Adipocyte (in vitro differentiated cells): ENCODE results near the gene SPRY1.
A peak's percentile ranks its signal among the peaks of the same experiment; 100 is the strongest.

Experiments
- DNase-seq: peaks from one replicate; pipeline ENCODE4 v3.0.0-alpha.2; 2015; ENCODE audit warnings: low read depth
- H3K27me3 ChIP-seq: replicated peaks from 2 replicates; pipeline ENCODE4 v1.7.0; 2013; ENCODE audit warnings: mild to moderate bottlenecking, low read length, moderate library complexity; ENCODE audit not compliant: control insufficient read depth, insufficient read depth
- H3K36me3 ChIP-seq: 2 replicates; pipeline ENCODE4 v1.7.0; 2013; ENCODE audit warnings: low read length, mild to moderate bottlenecking, moderate library complexity; ENCODE audit not compliant: control insufficient read depth, insufficient read depth, severe bottlenecking
- H3K4me1 ChIP-seq: 2 replicates; pipeline ENCODE4 v1.7.0; 2013; ENCODE audit warnings: mild to moderate bottlenecking, low read length, moderate library complexity; ENCODE audit not compliant: control insufficient read depth, insufficient read depth
- H3K4me3 ChIP-seq: 2 replicates; pipeline ENCODE4 v1.7.0; 2013; ENCODE audit warnings: mild to moderate bottlenecking, low read length, moderate library complexity
- H3K9ac ChIP-seq: 2 replicates; pipeline ENCODE4 v1.7.0; 2013; ENCODE audit warnings: mild to moderate bottlenecking, low read length, moderate library complexity
- H3K9me3 ChIP-seq: 2 replicates; pipeline ENCODE4 v1.7.0; 2013; ENCODE audit warnings: mild to moderate bottlenecking, low read length, moderate library complexity; ENCODE audit not compliant: control insufficient read depth

The SPRY1 gene

DNA sequence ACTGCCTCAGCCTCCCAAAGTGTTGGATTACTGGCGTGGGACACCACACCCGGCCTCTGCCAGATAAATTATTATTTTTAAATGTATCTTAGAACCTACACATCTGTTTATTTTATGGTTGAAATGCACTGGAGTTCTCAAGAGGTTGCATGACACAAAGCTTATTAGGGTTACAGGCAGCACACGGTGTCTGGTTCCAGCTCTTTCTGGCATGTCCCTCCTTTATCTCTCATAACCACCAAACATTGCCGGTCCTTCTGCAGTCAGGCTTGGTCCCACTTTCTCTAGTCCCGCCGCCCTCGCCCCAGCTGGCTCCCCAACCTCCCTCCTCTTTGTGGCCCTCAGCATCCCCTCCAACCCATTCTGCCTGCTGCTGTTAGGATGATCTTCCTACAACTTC lies 39.7 kb upstream of the SPRY1 start:
- no peaks in the 10 kb centered on the region for H3K36me3 ChIP-seq
- no peak for DNase-seq
- H3K9me3 ChIP-seq = peaks cover 2% of the 10 kb centered on the region
- peaks cover 15% of the 10 kb centered on the region for H3K4me1 ChIP-seq
- no peak overlapping the region for H3K4me3 ChIP-seq
- no peak overlapping the region for H3K9ac ChIP-seq
- H3K27me3 ChIP-seq = no peaks in the 10 kb centered on the region

DNA sequence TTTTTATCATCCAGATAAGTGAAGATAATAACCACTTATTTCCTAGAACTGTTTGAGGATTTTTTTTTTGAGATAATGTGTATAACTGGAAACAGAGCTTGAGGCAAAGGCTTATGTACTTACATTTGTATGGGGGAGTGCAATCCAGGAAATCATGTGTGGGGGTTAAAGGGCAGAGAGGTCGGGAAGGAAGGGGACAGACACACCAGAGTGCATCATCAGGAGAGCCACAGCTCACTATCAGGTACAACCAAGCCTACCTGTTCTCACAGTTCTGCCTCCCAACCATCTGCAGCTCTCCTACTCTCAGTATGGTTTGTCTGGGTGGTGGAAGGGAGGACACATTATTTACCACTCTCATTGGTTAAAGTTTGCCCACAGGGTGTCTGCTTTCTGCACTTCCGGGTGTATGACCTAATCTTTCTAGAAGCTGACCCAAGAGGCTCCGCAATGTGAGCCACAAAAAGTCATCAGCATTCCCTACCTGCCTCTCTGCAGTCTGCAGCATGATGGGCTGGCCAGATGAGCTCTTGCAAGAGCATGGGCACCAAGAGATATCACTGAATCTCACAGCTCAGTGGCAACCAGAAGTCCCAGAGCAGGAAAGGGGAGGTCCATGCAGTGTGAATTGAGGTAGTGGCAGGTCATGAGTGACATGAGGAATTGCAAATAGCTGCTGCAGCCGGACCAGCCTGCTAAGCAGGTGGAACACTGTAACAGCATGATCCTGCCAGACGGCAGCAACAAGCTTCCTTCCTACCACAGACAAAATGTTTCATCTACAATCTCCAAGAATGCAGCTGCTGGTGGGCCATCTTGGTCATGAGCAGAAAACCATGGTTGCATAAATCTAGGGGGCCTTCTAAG lies 36.9 kb upstream of the SPRY1 start:
- H3K9me3 ChIP-seq = peaks cover 7% of the 10 kb centered on the region
- no peak overlapping the region for H3K4me3 ChIP-seq
- no peaks in the 10 kb centered on the region for H3K36me3 ChIP-seq
- H3K4me1 ChIP-seq = peaks cover 8% of the 10 kb centered on the region
- H3K27me3 ChIP-seq = no peaks in the 10 kb centered on the region
- DNase-seq = no peak
- H3K9ac ChIP-seq = no peak overlapping the region

GRCh38 chr4:123361195-123361861 lies 35.3 kb upstream of the SPRY1 start:
- H3K27me3 ChIP-seq = no peaks in the 10 kb centered on the region
- peak overlapping the region; percentile 58 for H3K9ac ChIP-seq
- peak; percentile 92 for DNase-seq
- H3K4me1 ChIP-seq = peaks cover 8% of the 10 kb centered on the region
- H3K36me3 ChIP-seq = no peaks in the 10 kb centered on the region
- peaks cover 7% of the 10 kb centered on the region for H3K9me3 ChIP-seq
- H3K4me3 ChIP-seq = no peak overlapping the region

DNA sequence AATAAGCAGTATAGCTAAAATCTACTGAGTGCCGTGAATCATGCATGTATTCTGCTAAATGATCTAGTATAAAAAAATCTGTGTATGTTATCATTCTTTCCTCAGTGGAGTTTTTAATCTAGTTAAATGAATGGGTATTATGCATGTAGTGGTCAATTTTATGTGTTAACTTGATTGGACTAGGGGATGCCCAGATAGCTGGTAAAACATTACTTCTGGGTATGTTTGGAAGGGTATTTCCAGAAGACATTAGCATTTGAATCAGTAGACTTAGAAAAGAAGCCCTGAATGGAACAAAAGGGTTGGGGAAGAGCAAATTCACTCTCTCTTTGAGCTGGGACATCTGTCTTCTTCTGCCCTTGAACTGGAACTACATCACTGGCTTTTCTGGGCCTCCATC lies 34.5 kb upstream of the SPRY1 start:
- H3K27me3 ChIP-seq = no peaks in the 10 kb centered on the region
- no peaks in the 10 kb centered on the region for H3K36me3 ChIP-seq
- peaks cover 7% of the 10 kb centered on the region for H3K9me3 ChIP-seq
- H3K4me3 ChIP-seq = no peak overlapping the region
- peaks cover 8% of the 10 kb centered on the region for H3K4me1 ChIP-seq
- H3K9ac ChIP-seq = peak overlapping the region; percentile 58
- no peak for DNase-seq

DNA sequence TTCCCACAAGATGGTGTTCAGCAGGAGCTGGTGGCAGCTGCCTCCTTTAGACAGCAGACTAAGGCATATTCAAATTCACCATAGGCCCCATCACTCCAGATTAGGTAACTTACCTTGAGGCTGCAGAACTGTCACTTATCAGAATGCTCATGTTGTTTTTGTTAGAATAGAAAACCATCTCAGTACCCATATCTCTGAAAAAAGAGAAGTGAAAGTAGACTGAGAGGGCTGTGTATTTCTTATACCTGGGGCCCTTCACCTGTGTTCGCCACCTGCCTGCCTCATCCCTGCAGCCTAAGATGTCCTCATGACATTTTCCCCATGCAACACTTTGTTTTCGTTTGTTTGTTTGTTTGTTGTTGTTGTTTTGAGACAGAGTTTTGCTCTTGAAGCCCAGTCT lies 32.9 kb upstream of the SPRY1 start:
- Histone ChIP-seq H3K27me3 (no peaks in the 10 kb centered on the region), H3K36me3 (no peaks in the 10 kb centered on the region), H3K4me1 (peaks cover 8% of the 10 kb centered on the region), H3K9ac (no peak overlapping the region), H3K9me3 (peaks cover 7% of the 10 kb centered on the region), H3K4me3 (no peak overlapping the region)
- DNase-seq = no peak

DNA sequence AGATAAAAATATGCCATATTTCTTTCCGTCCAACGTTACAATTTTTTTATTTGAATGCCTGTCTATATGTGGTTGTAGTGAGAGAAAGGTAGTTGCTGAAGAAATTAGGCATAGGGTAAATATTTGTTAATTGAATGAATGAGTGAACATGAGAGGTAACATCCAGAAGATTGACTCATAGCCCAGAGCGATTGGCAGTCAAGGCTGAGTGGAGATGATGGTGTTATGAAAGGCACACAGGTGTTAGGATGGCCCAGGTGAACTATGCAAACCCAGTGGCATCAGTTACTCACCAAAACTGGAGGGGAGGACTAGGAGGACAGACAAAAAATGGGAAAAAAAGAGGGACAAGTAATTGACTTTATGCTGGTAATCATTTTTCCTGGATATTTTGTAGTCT lies 31.7 kb upstream of the SPRY1 start:
- H3K36me3 ChIP-seq = no peaks in the 10 kb centered on the region
- H3K4me1 ChIP-seq = peaks cover 8% of the 10 kb centered on the region
- H3K9ac ChIP-seq = no peak overlapping the region
- peaks cover 7% of the 10 kb centered on the region for H3K9me3 ChIP-seq
- no peaks in the 10 kb centered on the region for H3K27me3 ChIP-seq
- no peak overlapping the region for H3K4me3 ChIP-seq
- DNase-seq = no peak

- peaks cover 7% of the 10 kb centered on the region for H3K9me3 ChIP-seq
- no peak overlapping the region for H3K4me3 ChIP-seq
- H3K36me3 ChIP-seq = no peaks in the 10 kb centered on the region
- H3K9ac ChIP-seq = no peak overlapping the region
- no peak for DNase-seq
- peaks cover 8% of the 10 kb centered on the region for H3K4me1 ChIP-seq
- H3K27me3 ChIP-seq = no peaks in the 10 kb centered on the region
Observed at GRCh38 chr4:123365412-123365811, 31.2 kb upstream of the SPRY1 start.

DNA sequence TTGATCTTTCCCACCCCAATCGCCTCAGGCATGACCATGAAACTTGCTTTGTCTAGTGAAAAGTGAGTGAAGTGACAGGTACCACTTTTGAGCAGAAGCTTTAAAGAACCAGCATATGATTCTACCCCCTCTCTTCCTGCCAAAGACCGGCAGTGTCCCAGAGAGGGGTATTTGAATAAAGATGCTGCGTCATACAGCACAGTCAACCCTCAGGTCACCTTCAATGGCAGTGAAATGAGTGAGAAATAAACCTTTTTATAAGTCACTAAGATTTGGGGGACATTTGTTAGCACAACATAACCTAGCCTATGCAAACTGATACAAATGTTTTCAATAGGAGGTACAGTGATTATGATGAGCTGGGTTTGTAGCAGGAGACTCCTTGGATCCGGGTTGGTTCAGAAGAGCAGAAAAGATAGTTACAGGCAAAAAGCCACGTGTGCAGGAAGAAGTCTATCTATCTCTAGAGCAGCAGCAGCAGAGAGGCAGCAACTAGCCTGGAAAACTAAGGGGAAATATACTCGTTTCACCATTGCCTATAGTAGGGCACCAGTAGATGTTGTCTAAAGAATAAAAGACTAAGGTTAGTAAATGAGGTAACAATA lies 30.3 kb upstream of the SPRY1 start:
- no peak for DNase-seq
- Histone ChIP-seq H3K27me3 (no peaks in the 10 kb centered on the region), H3K9me3 (peaks cover 7% of the 10 kb centered on the region), H3K36me3 (no peaks in the 10 kb centered on the region), H3K4me1 (peaks cover 6% of the 10 kb centered on the region), H3K4me3 (no peak overlapping the region), H3K9ac (no peak overlapping the region)

GRCh38 chr4:123378794-123379193 lies 17.8 kb upstream of the SPRY1 start:
- no peak overlapping the region for H3K9ac ChIP-seq
- H3K4me3 ChIP-seq = no peak overlapping the region
- no peaks in the 10 kb centered on the region for H3K36me3 ChIP-seq
- DNase-seq = no peak
- H3K9me3 ChIP-seq = no peaks in the 10 kb centered on the region
- peaks cover 4% of the 10 kb centered on the region for H3K4me1 ChIP-seq
- H3K27me3 ChIP-seq = no peaks in the 10 kb centered on the region

- Histone ChIP-seq H3K4me1 (peaks cover 4% of the 10 kb centered on the region), H3K36me3 (no peaks in the 10 kb centered on the region), H3K9ac (no peak overlapping the region), H3K9me3 (no peaks in the 10 kb centered on the region), H3K27me3 (no peaks in the 10 kb centered on the region), H3K4me3 (no peak overlapping the region)
- DNase-seq = peak; percentile 52
Observed at GRCh38 chr4:123379392-123379791, 17.2 kb upstream of the SPRY1 start.
